Measurements from ENCODE around the gene ITGB6.

The ITGB6 gene

DNA sequence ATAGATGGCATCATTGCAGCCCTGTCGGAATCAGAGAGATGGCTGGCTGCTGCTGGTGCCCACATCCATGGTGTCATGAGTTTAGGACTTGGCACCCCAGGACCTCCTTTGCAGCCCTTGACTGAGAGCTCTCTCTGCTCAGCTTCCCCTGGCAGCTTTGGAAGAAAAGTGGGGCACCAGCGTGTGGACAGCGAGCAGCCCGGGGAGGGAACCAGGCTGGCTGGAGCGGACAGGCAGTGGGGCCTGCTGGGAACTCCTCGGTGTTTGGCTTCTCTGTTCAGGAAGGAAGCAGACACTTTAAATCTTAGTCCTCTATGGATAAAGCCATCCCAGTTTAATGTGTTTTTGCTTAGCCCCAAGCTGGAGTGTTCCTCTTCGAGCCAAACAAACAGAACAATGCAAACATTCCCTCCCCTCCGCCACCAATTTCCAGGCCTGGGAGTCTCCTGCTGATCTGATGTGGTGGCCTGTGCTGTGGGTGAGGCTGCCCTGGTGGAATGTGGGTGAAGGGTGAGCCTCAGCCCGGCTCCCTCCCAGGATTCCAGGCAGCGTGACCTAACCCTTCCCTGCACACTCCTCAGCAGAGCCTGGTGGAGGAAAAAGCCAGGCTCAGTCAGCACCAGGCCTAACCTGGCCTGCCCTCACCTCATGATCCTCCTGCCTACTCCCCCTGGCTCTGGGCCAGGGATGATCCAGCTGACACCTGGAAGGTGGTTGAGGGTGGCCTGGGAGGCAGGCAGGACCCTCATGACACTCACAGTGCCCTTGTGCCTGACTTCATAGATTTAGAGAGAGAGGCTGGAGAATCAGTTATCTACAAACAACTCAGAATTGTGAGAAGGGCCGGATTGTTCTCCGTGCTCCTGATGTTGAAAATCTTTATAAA is 21.6 kb upstream of the ITGB6 start:
- DNase-seq (ENCODE audit: low read depth), result no peak

DNA sequence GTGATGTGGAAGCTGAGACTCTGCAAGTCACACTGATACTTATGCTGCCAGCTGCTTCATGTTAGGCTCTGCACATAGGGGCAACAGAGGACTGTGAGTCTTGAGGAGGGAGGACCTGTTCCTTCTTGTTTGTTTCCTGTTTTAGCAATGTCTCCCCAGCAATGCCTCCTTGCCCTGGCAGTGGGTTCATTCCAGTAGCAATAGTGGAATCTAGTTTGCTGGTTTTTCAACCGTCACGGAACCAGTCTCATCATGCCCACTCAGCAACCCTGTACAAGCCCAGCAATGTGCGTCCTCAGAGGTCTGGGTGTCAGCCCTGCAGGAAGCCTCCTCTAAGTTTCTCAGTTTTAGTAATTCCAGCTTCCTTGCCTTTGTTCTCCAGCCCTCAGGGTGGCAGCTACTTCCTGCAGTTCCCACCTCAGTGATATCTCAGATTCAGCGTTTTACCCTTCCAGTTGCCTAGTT is 20.5 kb upstream of the ITGB6 start:
- DNase-seq (ENCODE audit: low read depth), result no peak

DNA sequence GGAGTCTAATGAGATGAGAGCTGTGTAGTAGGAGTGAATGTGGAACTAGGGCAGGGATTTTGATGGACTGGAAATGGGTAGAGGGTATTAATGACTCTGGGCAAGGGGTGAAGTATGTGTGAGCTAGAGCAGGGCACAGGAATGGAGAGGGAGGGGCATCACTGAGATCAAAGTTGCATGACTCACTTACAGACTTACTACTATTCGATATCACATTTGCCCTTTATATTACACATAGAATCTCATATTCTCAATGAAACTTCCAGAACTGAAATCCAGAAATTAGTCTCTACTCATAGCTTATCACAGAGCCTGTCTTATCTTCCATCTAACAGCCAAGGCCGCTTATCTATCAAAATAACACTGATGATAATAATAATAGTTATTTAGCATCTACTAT is 20.0 kb upstream of the ITGB6 start:
- DNase-seq (ENCODE audit: low read depth), result no peak

DNA sequence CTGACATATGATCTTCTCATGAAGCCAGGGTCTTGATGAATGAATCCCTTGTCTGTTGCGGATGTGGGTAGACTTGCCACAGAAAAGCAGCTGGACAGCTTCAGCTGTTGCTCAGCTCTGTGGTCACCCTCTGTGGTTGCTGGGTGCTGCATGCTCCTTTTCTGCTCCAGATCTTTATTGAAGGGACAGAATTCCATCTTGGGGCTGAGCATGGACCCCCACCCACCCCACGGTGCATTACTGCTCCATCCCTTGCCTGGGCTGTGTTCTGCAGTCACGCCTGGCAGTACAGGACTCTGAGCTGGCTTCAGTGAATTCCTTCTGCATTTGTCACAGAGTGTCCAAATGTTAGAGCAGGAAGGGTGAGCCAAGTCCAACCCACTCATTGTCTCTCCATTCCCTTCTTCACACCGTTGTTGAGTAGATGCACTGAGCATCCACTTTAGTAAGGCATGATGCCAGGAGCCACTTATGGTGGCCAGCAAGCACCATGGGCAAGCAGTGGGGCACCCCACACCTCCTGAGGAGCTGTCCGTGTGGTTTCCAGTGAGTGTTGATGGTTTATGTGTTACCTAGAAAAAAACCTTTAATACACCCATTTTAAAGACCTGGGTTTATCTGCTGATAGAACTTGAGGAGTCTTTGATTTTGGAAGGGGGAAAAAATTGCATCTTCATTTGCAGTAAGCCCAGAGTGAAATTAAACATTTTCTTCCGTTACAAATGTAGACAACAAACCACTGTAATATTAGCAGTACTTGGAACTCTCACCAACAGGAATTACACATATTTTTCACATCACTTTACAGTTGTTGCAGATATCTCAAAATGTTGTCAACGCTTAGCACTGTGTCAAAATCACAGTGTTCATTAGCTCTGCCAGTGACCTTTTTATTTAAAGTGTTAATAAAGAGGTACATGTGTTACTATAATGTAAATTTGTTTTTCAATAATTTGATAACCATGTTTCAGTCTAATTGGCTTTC is 14.7 kb upstream of the ITGB6 start:
- DNase-seq (ENCODE audit: low read depth), result no peak

DNA sequence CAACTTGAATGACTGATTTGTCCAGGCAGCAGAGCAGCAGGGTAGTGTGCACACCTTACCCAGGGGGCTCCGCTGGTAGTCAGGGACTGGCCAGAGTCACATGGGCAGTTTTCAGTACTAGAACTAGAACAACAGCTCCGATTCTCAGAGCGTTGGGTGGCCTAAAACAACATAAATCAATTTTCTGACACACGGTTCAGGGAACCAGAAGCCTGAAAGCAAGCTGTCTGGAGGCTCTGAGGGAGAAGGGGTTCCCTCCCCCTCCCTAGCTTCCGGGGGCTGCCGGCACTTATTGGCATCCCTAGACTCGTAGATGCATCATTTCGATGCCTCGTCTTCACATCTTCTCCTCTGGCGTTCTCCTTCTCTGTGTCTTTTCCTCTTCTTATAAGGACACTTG is 13.4 kb upstream of the ITGB6 start:
- no peak for DNase-seq (ENCODE audit: low read depth)

DNA sequence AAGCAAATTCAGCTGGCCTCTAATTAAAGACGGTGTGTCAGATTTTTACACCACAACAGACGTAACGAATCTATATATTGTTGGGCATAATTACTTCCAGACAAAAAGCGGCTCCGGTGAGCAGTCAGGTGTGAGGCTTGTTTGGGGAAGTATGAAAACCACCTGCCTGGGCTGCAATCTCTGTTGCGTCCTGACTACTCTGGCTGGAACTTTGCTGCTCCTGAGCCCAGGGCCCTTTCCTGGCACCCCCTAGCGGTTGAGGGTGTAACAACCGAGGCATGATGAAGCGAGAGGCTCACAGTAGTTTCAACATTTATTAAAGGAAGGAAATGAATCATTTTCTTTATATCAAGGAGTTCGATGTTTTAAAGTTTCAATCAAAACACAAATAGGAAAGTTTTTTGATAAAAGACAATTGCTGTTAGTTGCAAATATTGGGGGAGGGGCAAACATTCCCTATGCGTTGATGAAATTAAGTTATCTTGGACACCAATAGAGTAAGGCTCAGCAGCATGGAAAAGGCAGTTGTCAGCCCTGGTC is 10.6 kb upstream of the ITGB6 start:
- peak; percentile 55 for DNase-seq (ENCODE audit: low read depth)

DNA sequence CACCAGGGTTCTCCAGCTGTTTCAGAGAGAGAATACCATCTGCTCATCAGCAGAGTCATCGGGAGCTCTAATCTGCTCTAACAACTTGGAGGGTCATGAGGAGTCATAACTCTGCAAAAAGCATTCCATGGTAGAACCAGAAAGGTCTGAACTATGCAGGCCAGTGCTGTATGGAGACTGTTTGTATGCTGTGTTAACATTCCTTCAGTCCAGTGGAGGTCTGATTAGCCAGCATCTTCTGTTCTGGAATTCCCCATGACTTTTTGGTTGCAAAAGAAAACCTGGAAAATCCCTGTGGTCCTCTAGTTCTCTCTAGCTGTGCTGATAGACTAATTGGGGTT is 9.4 kb upstream of the ITGB6 start:
- no peak for DNase-seq (ENCODE audit: low read depth)

DNA sequence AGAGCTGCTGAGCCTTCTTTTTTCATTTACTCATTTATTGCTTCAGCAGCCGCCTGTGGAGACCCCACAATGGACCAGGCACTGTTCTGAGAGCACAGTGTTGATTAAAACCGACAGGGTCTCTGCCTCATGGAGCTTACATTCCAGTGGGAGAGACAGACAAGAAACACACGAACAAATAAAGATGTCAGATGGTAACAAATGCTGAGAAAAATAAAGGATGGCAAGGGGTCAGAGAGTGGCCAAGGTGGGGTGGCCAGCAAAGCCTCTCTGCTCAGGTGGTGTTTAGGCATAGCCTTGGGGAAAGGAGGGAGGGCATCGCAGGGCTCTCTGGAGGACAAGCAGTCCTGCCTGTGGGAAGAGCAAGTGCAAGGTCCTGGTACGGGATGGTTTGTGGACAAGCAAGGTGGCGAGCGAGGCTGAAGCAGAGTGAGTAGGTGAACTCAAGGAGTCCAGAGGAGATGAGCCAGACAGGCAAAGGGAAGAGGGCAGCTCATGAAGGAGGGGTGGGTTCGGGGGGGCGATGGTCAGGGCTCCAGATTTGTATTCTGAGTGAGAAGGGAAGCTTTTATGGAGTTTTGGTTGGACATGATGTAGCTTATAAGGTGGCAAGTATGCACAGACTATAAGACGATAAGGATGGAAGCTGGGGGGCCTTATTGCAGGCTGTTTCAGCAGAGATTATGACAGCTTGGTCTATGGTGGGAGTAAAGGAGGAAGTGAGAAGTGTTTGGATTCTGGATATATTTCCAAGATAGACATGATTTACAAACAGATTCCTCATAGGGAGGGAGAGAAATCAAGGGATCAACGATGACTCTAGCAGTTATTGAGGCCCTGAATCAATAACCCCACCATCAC is 8.8 kb upstream of the ITGB6 start:
- no peak for DNase-seq (ENCODE audit: low read depth)

DNA sequence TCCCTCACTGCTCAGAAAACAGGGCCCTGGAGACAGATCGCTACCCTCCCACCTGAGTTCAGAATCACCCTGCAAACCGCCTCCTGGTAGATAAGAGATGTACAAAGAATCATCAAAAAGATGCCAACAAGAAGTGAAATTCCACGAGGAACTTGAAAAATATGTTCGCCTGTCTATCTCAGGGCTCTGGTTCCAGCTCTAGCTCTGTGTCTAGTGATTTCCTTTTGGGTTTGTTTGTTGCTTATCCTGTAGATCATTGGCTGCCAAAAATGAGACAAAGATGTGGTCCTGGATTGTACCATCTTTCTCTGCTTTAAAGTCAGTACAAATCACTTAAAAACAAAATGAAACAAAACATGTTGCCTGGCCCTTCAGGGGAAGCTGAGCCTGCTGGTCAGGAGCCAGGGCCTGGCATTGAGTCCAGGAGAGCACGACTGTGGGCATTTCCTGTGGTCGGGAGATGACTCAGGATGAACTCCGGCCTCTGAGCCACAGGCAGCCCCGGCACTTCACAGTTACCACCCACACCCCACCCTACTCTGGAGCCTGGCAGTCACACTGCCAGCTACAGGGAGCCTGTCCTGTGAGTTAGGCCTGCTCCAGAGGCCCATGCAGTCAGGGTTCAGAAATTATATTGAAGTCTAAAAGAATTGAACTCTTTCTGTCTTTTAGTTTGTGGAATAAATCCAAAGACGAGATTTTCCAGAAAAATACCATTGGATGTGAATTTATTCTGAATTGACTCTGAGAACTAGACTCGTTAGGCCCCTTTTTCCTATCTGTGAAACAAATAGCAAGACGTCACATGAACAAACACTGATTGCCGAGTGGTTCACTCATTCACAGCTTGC is 8.0 kb upstream of the ITGB6 start:
- DNase-seq (ENCODE audit: low read depth), result no peak

DNA sequence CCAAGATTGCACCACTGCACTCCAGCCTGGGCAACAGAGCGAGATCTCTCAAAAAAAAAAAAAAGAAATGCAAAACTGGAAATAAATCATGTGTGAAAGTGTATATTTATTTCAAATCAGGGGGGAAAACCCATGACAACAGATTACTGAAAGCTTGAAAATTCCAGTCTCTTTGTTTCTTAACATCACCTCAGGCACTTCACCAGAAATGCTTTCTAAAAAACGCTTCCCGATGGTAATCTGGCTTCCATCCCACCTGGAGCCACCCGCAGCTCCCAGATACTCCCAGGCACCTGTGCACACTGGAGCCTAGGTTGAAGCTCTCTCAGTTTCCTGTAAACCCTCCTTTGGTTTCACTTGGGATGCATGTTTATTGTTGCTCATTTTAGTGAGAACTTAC is 7.2 kb upstream of the ITGB6 start:
- no peak for DNase-seq (ENCODE audit: low read depth)

DNA sequence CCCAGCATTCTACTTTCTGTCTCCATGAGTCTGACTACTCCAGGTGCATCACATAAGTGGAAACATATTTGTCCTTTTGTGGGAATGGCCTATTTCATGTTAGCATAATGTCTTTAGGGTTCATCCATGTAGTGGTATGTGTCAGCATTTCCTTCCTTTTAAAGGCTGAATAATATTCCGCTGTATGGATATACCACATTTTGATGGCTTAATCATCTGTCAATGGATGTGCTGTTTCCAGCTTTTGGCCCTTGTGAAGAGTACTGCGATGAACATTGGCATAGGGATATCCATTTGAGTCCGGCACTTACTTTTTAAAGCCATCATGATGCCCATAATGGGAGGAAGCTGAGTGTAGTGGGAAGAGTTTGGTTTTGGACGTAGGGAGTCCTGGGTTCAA is 6.4 kb upstream of the ITGB6 start:
- no peak for DNase-seq (ENCODE audit: low read depth)

DNA sequence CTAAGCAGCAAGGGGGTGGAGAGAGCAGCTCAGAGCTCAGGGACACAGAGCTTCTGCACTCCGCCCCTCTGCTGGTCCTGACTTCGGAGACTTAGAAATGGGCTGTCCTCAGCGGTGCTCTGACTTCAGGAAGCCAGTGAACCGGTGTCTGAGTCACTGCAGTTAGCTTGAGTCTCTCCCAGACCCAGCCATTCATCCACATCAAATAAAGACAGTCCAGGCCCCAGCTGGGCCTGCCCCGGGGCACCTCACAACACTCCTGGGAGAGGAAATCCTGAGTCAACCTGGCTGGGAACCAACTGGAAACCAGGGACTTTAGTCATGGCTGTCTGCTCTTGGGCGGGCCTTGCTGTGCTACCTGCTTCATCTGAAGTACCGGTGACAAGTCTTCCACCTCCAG is 5.4 kb upstream of the ITGB6 start:
- DNase-seq (ENCODE audit: low read depth), result no peak

DNA sequence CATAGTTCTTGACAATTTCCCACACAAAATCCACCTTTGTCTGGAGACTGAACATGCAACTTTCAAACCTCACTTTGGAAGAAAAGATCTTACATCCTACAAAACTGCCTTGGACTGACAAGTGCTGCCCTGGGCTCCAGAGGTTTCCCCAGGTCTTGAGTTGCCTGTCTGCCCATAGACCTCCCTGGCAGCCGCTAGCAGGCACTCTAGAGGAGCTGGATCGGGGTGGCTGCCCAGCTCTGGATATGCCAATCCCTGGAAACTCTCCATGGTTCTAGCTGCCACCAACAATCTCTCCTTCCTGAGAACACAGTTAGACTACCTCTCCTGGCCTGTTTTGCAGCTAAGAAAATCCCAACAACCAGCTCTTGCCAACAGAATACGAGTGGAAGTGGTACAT is 3.4 kb upstream of the ITGB6 start:
- DNase-seq (ENCODE audit: low read depth), result no peak

DNA sequence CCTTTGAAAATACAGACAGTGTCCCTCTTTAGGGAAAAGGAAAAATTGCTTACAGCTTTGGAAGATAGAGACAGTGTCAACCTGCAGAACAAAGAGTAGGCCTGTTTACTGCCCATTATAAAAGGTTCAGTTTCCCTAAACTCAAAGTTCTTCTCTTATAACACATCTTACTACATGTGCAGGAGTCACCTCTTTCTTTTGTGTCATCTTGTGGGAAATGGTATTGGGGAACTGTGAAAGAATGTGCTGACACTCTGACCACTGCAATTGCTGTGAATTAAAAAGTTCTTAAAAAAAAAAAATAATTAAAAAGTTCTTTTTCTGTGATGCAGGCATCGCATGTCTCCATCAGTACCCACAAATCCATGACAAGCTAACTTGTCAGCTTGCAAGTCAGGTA is 2.9 kb upstream of the ITGB6 start:
- no peak for DNase-seq (ENCODE audit: low read depth)

DNA sequence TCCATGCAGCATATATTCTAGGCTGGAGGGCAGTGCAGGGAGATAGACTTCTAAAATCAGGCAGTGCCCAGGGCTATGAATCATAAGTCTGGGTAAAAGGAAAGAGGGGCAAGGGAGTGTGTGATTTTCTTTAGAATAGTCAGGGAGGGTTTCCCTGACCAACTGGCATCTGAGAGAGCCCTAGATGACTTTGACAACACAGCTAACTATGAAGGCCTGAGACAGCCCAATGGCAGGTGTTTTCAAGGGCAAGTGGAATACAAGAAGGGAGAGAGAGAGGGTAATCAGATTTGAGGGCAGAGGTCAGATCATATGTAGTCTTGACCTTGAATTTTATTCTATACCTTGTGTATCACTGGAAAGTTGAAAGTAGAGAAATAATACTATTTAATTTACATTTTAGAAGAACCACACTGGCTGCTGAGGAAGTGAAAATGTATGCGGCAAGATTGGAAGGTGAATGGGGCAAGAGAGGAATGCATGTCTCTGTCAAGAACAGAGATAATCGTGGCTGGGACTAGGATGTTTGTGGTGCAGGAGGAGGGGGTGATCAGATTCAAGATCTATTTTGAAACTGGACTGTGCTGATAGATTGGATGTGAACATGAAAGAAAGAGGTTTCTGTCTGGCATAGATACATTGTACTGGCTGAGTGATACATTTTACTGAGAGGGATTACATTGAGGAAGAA is 1.9 kb upstream of the ITGB6 start:
- DNase-seq (ENCODE audit: low read depth), result no peak

DNA sequence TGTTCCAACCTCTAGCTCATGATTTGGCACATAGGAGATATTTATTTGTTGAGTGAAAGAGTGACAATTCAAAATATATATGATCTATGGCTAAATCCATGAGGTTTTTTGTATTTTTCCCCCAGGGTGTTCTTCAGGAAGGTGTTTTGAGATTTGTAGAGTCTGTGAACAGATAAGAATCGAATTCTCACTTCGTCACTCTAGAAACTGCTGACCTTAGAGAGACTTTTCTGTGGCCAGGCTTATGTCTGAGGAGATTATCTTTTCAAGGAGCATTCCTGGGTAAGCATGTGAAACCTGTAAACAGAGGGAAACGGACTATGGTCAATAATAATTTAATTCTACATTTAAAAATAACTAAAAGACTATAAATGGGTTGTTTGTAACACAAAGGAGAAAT is 849 bp upstream of the ITGB6 start:
- DNase-seq (ENCODE audit: low read depth), result no peak

DNA sequence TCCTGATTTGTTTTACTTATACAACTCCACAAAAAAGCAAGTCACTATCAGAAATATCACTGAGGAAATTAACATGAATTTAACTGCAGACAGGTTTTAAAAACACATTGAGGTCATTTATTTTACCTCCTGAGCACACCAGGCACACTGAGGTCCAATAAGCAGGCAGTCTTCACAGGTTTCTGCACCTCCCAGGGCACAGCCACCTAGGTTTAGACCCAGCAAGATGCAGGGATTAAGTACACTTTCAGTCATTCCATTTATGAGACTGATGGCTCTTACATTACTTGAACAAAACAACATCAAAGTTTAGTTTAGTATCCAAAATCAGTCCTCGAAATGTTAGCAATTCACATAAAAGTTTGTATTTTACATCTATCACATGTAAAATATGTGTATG is 1.0 kb downstream of the ITGB6 start:
- DNase-seq (ENCODE audit: low read depth), result no peak

DNA sequence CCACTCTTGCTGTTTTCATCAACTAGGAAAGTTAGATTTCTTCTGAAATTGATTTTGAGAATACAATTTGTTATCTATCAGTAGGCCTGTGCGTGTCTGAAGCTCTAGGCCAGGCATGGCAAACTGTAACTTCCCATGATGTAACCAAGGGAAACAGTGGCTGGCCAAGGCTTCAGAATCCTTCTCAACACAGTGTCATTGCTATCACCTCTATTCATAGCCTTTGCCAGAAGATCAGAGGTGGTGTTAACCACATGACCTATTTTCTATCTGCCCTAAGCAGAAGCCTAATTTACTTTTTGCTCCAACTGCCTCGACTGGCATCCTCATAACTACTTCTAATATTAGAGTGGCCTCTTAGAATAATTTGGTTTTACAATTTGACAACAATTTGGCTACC is 2.5 kb downstream of the ITGB6 start:
- DNase-seq (ENCODE audit: low read depth), result no peak

DNA sequence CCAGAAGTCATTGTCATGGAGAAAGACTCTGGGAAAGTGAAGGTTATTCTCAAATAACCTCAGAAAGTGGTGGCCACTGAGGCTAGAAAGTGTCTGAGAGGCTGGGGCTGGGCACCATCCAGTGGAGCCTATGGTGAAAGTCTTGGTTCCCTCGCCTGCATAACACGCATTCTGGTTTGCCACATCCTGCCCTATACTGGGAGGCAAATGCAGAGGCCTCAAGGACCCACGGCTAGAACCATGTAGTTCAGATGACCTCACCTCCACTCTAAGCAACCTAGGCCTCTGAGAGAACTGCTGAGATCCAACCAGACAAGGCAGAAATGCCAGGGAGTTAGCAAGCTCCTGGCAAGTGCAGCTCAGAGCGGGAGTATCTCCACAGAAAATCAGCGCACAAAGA is 5.1 kb downstream of the ITGB6 start:
- DNase-seq (ENCODE audit: low read depth), result no peak

DNA sequence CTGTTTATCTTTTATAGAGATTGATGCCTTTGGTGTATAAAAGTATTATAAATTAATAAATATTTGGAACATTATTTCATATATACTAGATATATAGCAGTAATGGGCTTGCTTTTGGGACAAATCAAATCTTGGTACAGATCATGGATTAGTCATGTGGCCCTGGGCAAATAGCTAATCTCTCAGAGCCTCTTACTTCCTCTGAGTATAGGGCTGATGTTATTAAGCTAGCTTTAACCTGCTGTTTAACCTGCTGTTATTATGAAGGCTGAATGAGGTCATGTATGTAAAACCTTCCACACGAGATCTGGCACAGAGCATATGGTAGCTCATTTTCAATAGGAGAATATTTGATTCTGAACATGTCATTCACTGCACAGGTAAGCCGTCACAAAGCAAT is 5.7 kb downstream of the ITGB6 start:
- DNase-seq (ENCODE audit: low read depth), result no peak
